NCI-H345 treated with DMSO at 0.1 percent for 48 hours (cell line): Measurements from ENCODE around the gene HTR1D.
"Not testable (repeated sequence)": the region's sequence is repeated elsewhere in the genome, so short reads cannot be mapped to it uniquely, and the experiment has no call there.

ENCODE experiments used
- DNase-seq: peaks from one replicate; lab custom pipeline; 2025; ENCODE audit not compliant: unreplicated experiment; lab: John Stamatoyannopoulos, UW

Gene HTR1D

DNA sequence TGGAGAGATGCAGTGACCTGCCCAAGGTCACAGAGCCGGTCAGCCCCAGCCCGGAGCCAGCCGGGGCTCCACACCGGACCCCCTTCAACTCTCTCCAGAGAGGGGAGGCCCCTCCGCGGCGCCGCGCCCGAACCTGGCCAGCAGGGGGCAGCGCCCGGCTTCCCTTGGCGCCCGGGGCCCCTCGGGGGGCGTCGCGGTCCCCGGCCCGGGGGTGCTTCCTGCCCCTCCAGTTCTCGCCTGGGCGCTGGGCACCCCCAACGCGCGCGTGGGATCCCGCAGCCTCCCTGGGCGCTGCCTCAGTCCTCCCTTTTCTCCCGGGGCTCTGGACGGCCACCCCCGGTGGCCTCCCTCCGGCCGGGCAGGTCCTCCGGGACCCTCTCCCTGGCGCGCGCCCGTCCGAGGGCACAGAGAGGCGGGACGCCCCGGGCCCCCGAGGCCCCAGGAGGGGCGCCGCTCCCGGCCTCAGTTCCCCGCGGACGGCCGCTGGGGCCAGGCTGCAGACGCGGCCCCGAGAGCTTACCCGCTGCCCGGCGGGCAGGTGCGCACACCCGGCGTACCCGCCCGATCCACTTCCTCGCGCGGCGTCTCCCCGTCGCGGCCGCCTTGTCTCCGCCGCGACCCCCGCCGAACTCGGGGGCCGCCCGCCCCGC is 406 bp downstream of the HTR1D start:
- no peak for DNase-seq

GRCh38 chr1:23215751-23216449 is 1.4 kb downstream of the HTR1D start:
- DNase-seq: no peak

GRCh38 chr1:23215291-23215690 is 2.0 kb downstream of the HTR1D start:
- no peak for DNase-seq

DNA sequence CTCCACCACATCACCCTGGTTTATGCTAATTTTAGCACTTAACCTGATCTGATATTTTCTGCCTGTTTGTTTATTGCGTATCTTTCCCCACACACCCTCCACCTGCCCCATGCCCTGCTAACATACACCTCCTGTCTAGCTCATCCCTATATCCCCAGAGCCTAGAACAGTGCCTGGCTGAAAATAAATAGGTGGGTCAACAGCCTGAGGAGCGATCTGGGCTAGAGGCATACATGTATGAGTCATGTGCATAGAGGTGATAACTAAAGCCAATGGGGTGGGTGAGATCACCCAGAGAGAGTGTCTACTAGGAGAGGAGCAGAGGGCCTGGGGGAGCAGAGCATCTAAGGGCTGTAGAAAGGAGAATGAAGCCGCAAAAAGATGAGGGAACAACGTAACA is 2.7 kb downstream of the HTR1D start:
- no peak for DNase-seq

- no peak for DNase-seq
Measured at GRCh38 chr1:23211955-23212354, 5.3 kb downstream of the HTR1D start.

DNA sequence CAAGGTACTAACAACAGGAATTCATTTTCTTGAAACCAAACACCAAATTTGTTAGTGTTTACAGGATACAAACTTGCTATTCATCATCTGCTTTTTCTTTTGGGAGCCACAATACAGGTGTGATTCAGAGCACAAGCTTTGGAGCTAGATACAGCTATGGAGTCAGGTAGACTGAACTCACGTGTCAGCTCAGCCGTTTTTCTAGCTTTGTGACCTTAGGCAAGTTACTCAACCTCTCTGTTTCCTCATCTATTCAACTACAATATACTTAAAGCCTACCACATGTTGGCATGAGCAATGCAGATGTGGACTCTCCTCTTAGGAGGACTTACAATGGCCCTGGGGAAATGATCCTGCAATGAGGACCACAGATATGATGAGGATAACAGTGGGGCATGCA is 6.3 kb downstream of the HTR1D start:
- no peak for DNase-seq

GRCh38 chr1:23210351-23210785 is 6.9 kb downstream of the HTR1D start:
- no peak for DNase-seq

- DNase-seq: no peak
Measured at GRCh38 chr1:23209770-23210169, 7.5 kb downstream of the HTR1D start.

- no peak for DNase-seq
Measured at GRCh38 chr1:23208527-23208926, 8.8 kb downstream of the HTR1D start.

DNA sequence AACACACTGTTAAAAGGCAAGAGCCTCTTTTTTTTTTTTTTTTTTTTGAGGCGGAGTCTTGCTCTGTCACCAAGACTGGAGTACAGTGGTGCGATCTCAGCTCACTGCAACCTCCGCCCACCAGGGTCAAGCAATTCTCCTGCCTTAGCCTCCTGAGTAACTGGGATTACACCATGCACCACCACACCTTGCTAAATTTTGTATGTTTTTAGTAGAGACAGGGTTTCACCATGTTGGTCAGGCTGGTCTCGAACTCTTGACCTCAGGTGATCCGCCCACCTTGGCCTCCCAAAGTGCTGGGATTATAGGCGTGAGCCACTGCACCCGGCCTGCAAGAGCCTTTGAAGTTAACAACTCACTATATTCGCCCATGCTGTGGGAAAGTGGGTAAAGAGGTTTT is 9.6 kb downstream of the HTR1D start:
- not testable (repeated sequence) for DNase-seq

GRCh38 chr1:23202263-23202749 is 15.0 kb downstream of the HTR1D start:
- peak; percentile 21 for DNase-seq

GRCh38 chr1:23200883-23201282 is 16.4 kb downstream of the HTR1D start:
- DNase-seq: no peak

DNA sequence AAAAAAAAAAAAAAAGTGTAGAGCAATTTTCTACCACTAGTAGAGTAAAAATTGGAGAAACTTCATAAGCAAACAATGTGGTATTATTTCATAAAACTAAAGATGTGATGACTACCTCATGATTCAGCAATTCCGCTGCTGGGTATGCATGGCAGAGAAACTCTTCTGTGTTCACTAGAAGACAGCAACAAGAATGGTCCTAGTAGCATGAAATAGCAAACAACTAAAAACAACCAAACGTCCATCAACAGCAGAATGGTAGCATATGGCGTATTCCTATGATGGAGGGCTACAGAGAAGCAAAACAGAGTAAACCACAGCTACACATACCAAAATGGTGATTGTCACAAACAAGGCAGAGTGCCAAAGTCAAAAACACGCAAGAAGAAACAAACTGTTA is 18.9 kb downstream of the HTR1D start:
- no peak for DNase-seq

DNA sequence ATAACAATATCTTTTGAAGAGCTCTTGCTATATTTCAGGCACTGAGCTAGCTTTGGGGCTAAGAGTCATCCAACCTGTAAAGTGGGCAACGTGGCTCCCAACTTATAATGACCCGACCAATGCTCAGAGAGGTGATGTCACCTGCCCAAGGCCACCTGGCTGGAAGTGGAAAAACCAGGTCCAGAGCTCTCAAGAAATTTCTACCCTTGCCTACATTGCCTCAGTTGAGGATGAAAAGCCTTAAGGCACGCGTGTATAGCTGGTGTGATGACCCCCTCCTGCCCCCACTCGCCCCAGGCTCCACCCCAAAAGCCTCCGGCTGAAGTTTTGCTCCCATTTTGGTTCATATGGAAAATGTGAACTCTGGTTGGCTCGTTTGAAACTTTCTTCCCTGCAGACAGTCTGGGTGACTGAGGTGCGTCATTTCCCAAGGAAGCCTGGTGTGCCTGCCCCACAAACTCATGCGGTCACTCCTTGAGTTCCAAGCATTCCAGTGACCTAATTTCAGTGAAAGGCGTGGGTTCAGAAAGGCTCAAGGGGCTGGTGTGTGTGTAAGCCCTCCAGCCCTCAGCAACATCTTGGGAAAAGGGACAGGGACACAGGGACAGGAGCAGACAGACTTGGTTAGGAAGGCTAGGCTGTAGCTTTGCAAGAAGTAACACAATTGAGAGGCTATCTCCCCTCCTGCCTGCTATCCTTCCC is 20.5 kb downstream of the HTR1D start:
- DNase-seq: no peak

DNA sequence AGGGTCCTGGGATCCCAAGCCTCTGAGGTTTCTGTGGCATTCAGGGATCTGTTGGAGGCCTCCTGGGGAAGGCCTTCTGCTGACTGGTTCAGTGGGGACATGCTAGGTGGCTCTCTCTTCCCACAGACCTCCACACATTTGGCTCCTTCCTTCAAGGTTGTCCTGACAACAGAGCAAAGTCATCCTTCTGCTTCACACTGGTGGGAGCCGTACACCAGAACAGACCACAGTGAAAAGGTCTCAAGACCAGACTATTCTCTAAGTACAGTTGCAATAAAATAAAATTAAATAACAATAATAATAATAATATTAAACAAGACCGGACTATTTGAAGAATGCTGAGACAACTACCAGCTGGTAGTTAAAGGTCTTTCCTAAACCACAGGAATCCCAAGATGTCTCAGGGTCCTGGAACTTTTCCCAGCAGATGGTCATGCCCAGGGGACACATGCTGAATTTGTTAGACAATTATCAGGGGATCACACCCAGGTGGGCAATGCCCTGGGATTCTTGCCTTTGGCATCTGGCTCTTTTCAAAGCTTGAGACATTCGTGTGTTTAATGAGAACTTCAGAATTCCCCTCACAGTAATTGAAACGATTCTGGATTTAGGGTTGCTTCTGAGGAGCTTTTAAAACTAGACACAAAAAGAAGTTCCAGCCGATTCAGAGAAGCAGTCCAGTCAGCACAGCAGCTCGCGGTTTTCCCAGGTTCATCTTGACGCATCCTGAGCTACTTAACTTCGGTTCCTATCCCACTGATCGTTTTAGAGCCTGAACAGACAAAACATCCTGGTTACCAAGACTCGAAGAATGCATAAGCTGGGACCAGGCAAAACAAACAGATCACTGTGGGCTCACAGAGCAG is 22.9 kb downstream of the HTR1D start:
- DNase-seq: no peak

DNA sequence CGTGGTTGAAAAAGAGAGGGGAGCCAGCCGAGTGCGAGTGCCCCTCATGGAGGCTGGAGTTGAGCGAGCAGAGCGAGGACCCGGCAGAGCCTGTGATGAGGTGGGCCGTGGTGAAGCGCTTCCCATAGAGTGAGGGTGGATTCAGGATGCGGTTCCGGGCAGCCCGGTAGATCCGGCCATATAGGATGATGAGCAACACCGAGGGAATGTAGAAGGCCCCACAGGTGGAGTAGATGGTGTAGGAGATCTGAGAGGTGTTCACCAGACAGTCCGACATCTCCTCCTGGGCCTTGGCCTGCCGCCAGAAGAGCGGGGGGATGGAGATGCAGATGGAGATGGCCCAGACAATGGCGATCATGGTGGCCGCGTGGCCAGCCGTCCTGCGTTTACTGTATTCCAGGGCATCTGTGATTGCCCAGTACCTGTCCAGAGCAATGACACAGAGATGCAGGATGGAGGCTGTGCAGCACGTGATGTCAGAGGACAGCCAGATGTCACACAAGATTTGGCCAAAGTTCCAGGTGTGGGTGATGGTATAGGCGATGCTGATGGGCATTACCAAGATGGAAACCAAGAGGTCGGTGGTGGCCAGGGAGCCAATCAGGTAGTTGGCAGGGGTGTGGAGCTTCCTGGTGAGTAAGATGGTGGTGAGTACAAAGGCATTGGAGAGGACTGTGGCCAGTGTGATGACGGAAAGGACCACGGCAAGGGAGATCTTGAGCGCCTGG is 23.7 kb downstream of the HTR1D start:
- DNase-seq: no peak

- no peak for DNase-seq
Measured at GRCh38 chr1:23191199-23191598, 26.1 kb downstream of the HTR1D start.

GRCh38 chr1:23188936-23189452 is 28.3 kb downstream of the HTR1D start:
- not testable (repeated sequence) for DNase-seq

GRCh38 chr1:23188434-23188884 is 28.8 kb downstream of the HTR1D start:
- peak; percentile 97 for DNase-seq

DNA sequence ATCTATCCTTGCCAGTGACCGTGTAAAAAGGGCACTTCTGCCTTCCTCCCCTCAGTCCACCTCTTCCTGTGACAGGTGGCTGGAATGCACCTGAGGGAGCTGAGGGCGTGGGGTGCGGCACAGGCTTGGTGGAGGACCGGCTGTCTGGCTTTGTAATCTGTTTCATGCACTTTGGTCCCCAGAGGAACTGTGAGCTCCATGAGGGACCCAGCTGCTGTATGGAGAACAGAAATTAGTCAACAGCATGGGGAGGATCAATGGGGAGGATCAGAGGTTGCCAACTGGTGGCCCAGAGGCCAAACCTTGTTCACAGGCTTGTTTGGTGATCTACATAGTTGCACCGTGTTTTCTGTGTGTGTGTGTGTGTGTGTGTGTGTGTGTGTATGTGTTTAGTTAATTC is 29.7 kb downstream of the HTR1D start:
- no peak for DNase-seq
